GM12875 (cell line): ENCODE results near the gene DZIP1.
A peak's percentile ranks its signal among the peaks of the same experiment; 100 is the strongest.

Experiments
- H3K4me3 ChIP-seq: one replicate; pipeline ENCODE4 v1.5.1; 2011; ENCODE audit warnings: low read depth, low read length, control low read depth
- CTCF ChIP-seq: IDR thresholded peaks from 2 replicates; pipeline ENCODE4 v1.5.1; 2011; ENCODE audit warnings: low read depth, mild to moderate bottlenecking, control low read depth, inconsistent platforms, low read length, moderate library complexity, borderline replicate concordance; ENCODE audit not compliant: insufficient read depth

The DZIP1 gene

GRCh38 chr13:95652821-95653220 lies 8.3 kb upstream of the DZIP1 start:
- TF ChIP-seq CTCF: no peak
- no peak overlapping the region for H3K4me3 ChIP-seq

- TF ChIP-seq CTCF: no peak
- no peak overlapping the region for H3K4me3 ChIP-seq
Measured at GRCh38 chr13:95652244-95652764, 7.8 kb upstream of the DZIP1 start.

GRCh38 chr13:95650696-95651095 lies 6.2 kb upstream of the DZIP1 start:
- no peak for TF ChIP-seq CTCF
- H3K4me3 ChIP-seq: no peak overlapping the region

- TF ChIP-seq CTCF: no peak
- H3K4me3 ChIP-seq: no peak overlapping the region
Measured at GRCh38 chr13:95647321-95647720, 2.8 kb upstream of the DZIP1 start.

GRCh38 chr13:95643936-95644598 lies 439 bp downstream of the DZIP1 start:
- no peak for TF ChIP-seq CTCF
- H3K4me3 ChIP-seq: peak overlapping the region; percentile 66

- peak overlapping the region; percentile 66 for H3K4me3 ChIP-seq
- TF ChIP-seq CTCF: no peak
Measured at GRCh38 chr13:95643571-95643935, 953 bp downstream of the DZIP1 start.

- H3K4me3 ChIP-seq: no peak overlapping the region
- no peak for TF ChIP-seq CTCF
Measured at GRCh38 chr13:95642999-95643398, 1.5 kb downstream of the DZIP1 start.
